ENCODE data around the gene DAB2.

The DAB2 gene

DNA sequence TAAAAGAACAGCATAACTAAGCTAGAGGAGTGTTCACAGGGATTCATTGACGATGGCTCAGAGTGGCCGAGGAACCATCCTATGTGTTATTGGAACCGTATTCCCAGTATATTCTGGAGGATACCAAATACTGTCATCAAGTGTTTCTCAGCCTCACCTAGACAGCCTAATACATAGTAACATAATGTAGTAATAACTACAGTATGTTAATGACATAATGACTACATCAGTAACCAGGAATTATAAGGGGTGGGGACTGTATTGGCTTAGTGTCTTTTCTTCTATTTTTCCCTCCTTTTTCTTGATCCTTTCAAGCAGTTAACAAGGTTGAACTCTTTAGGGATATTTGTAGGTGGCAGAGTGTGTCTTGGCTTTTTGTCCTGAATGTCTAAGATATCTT, 33.8 kb downstream of the DAB2 start:
- TF ChIP-seq, protein P1, sequence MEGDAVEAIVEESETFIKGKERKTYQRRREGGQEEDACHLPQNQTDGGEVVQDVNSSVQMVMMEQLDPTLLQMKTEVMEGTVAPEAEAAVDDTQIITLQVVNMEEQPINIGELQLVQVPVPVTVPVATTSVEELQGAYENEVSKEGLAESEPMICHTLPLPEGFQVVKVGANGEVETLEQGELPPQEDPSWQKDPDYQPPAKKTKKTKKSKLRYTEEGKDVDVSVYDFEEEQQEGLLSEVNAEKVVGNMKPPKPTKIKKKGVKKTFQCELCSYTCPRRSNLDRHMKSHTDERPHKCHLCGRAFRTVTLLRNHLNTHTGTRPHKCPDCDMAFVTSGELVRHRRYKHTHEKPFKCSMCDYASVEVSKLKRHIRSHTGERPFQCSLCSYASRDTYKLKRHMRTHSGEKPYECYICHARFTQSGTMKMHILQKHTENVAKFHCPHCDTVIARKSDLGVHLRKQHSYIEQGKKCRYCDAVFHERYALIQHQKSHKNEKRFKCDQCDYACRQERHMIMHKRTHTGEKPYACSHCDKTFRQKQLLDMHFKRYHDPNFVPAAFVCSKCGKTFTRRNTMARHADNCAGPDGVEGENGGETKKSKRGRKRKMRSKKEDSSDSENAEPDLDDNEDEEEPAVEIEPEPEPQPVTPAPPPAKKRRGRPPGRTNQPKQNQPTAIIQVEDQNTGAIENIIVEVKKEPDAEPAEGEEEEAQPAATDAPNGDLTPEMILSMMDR (IDR thresholded peaks at IDR 0.05; ENCODE audit: low read depth, low read length), result no peak

DNA sequence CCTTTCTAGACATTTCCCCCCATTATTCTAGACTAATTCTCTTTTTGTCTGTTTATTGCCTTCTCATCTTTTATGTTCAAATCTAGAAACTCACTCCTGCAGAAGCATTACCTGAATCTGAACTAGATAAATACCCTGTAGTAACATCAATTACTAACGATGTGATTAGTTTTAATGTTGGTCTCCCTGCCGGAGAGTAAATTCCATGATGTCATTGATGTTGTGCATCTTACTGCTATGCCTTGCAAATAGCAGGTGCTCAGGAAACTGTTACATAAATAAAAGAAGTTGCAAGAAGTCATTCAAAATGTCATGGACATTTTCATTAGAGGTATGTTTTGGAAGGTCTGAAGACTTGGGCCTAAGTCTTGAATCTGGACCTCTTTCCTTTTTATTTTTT, 37.5 kb downstream of the DAB2 start:
- peaks cover 6% of the 10 kb centered on the region; the same call in 1 of the 2 replicates for H3K27me3 ChIP-seq
- no peaks in the 10 kb centered on the region for H3K4me1 ChIP-seq
- H3K4me3 ChIP-seq (ENCODE audit: low read depth, low read length), result no peak overlapping the region
- DNase-seq, result no peak
- no peaks in the 10 kb centered on the region for H3K9me3 ChIP-seq
- TF ChIP-seq, protein P1 (IDR thresholded peaks at IDR 0.05; ENCODE audit: low read depth, low read length), result no peak
- no peaks in the 10 kb centered on the region for H3K36me3 ChIP-seq

More for the DNA sequence above, 33.8 kb downstream of the DAB2 start:
- no peak for DNase-seq
- Histone ChIP-seq H3K4me3 (ENCODE audit: low read depth, low read length) (no peak overlapping the region), H3K27me3 (no peaks in the 10 kb centered on the region), H3K4me1 (no peaks in the 10 kb centered on the region), H3K9me3 (no peaks in the 10 kb centered on the region), H3K36me3 (no peaks in the 10 kb centered on the region)

DNA sequence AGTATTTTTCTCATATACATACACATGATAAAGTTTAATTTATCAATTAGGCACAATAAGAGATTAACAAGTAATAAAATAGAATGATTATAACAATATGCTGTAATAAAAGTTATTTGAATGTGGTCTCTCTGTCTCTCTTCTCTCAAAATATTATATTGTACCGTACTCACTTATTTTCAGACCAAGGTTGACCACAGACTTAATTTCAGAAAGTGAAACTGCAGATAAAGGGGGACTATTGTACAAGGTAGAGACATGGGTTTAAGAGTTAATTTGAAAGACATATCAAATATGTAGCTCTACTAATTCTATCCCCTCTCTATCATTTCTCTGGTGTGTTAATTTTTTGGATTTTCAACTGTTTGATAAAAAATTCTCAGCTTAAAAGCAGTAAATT, 40.5 kb downstream of the DAB2 start:
- Histone ChIP-seq H3K9me3 (no peaks in the 10 kb centered on the region), H3K36me3 (no peaks in the 10 kb centered on the region), H3K4me1 (no peaks in the 10 kb centered on the region), H3K4me3 (ENCODE audit: low read depth, low read length) (no peak overlapping the region), H3K27me3 (peaks cover 8% of the 10 kb centered on the region; the same call in 1 of the 2 replicates)
- DNase-seq, result no peak
- TF ChIP-seq, protein P1 (IDR thresholded peaks at IDR 0.05; ENCODE audit: low read depth, low read length), result no peak

DNA sequence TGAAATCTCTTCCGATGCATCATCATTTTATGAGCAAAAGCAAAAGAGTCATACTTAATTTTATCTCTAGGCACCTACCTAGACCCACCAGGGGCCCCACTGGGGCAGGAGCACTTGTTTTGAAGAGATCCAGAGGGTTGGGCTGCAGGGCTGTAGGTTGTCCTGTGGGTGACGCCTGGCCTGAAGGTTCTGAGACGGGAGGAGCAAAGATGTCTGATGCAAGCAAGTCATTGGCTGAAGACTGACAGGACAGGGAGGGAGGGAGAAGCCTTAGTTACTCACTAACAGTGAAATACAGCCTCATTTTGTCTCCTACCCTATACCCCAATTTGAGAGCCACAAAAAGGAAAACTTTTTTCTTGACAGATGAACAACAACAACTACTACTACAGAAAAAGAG, 43.4 kb downstream of the DAB2 start:
- Histone ChIP-seq H3K27me3 (peaks cover 11% of the 10 kb centered on the region), H3K36me3 (no peaks in the 10 kb centered on the region), H3K4me3 (ENCODE audit: low read depth, low read length) (no peak overlapping the region), H3K9me3 (no peaks in the 10 kb centered on the region), H3K4me1 (no peaks in the 10 kb centered on the region)
- DNase-seq, result no peak
- TF ChIP-seq, protein P1 (IDR thresholded peaks at IDR 0.05; ENCODE audit: low read depth, low read length), result no peak

DNA sequence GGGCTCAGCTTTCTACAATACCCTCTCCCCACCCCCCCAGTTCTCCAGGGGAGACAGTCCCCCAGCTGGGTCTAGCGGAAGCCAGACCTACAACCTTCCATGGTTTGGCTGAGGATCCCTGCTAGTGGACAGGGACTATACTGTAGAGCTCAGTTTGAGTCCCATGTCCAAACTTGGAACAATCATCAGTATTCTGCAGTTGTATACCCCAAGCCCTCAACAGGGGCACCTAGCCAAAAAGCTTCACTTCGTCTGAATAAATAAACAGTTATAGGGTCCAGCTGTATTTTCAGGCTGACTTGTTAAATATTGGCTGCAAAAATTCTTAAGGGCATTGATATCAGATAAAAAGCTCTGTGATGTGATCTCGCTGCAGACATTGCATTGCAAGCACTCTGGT, 45.1 kb downstream of the DAB2 start:
- Histone ChIP-seq H3K4me1 (no peaks in the 10 kb centered on the region), H3K36me3 (no peaks in the 10 kb centered on the region), H3K27me3 (peaks cover 11% of the 10 kb centered on the region), H3K4me3 (ENCODE audit: low read depth, low read length) (no peak overlapping the region), H3K9me3 (no peaks in the 10 kb centered on the region)
- TF ChIP-seq, protein P1 (IDR thresholded peaks at IDR 0.05; ENCODE audit: low read depth, low read length), result no peak
- DNase-seq, result no peak

DNA sequence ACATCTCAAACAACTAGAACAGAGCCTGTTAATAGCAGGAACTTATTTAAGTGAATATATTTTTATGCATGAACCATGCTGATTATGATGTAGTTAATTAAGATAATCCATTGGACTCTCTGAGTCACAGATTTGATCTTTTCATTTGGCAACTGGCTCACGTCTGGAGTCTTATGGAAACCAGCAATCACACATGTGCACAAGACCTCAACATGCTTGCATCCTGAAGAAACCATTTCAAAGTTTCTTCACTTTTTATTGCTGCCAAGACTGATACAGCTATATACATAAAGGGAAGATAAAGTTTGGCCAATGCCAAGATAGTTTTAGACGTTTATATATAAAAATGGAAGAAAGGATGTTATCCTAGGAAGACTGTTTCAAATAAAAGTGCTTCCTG, 47.2 kb downstream of the DAB2 start:
- H3K4me1 ChIP-seq, result no peaks in the 10 kb centered on the region
- H3K4me3 ChIP-seq (ENCODE audit: low read depth, low read length), result no peak overlapping the region
- H3K36me3 ChIP-seq, result no peaks in the 10 kb centered on the region
- TF ChIP-seq, protein P1 (IDR thresholded peaks at IDR 0.05; ENCODE audit: low read depth, low read length), result no peak
- H3K27me3 ChIP-seq, result peaks cover 8% of the 10 kb centered on the region
- no peak for DNase-seq
- no peaks in the 10 kb centered on the region for H3K9me3 ChIP-seq

Measured in BE2C (cell line).